Measurements from ENCODE around the gene POLR2M. TPM values are rescaled to one million over a fixed set of nuclear protein-coding genes. Genes with fewer than 3 reads are reported as not detected.

Gene POLR2M
- total RNA-seq (100 to 1,000 TPM; 102 to 119 TPM), polyA plus RNA-seq (100 to 1,000 TPM; 236 to 246 TPM)
- long read RNA-seq, donor 1, full-length matches to known transcripts: 39 of 60 reads
- long read RNA-seq, donor 1, partial matches to known transcripts: 9 of 60 reads
- long read RNA-seq, donor 1, other reads (novel, unspliced or antisense): 12 of 60 reads
- long read RNA-seq, donor 2, full-length matches to known transcripts: 27 of 31 reads
- long read RNA-seq, donor 2, partial matches to known transcripts: 1 of 31 reads
- long read RNA-seq, donor 2, other reads (novel, unspliced or antisense): 3 of 31 reads

DNA sequence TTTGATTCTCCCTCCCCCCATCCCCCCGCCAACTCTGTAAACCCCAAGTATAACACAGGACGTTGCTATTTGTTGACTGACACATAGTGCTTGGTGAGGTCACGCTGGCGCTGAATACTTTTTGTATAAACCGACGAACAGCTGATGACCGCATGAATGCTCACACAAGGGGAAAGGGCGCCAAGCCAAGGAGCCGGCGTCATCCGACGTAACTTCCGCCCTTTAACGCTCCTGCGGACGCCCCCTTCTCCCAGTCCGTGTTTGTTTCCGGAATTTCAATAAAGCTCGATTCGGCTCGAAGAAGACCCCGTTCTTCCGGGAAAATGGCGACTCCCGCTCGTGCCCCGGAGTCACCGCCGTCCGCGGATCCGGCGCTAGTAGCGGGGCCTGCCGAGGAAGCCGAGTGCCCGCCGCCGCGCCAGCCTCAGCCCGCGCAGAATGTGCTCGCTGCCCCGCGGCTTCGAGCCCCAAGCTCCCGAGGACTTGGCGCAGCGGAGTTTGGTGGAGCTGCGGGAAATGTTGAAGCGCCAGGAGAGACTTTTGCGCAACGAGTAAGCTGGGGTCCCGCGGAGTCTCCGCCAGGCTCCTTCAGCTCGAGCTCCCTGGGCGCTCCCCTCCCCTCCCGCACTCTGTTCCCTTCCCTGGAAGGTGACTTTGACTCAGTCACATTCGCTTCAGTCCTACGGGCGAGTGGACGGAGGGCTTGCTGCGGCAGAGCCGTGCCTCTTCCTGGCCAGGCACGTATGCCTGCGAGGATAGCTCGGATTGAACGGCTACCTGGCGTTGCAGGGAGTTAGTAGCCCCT lies at the start of gene POLR2M:
POLR2M (plus strand) TSS at position 310 of the 805 bp plus-strand sequence; CDS start at position 439, 129 bp downstream.
- DNase-seq: peak; percentile 97 to 98
- Histone ChIP-seq H3K4me1 (ENCODE audit: control insufficient read depth in 1 of 2, insufficient read depth in 2 of 2, low read length in 2 of 2) (peaks cover 1 to 3% of the 10 kb centered on the region in 2 donors), H3K36me3 (ENCODE audit: control insufficient read depth in 1 of 2, insufficient read depth in 2 of 2, low read length in 1 of 2) (peaks cover 3 to 4% of the 10 kb centered on the region in 2 donors), H3K27me3 (ENCODE audit: control insufficient read depth in 1 of 2, insufficient read depth in 2 of 2, low read length in 1 of 2) (no peaks in the 10 kb centered on the region), H3K4me3 (ENCODE audit: low read length in 2 of 2) (peak within 1 kb of the TSS; percentile 92 to 96), H3K9me3 (ENCODE audit: control insufficient read depth, low read length) (no peaks in the 10 kb centered on the region), H3K27ac (ENCODE audit: low read depth in 1 of 2, low read length in 2 of 2) (peak within 1 kb of the TSS; percentile 85 to 97)
- peak; percentile 96 for ATAC-seq (ENCODE audit: low FRiP score)
- intact Hi-C loops (cut with DNase I): loop anchor here (2.0 to 5.0 kb wide), 2 partner anchors 39 to 40 kb away; no protein-coding TSS in a partner anchor
- WGBS, 2 donors: 4 to 7% methylated on average over 69 to 70 of the region's 70 CpGs

DNA sequence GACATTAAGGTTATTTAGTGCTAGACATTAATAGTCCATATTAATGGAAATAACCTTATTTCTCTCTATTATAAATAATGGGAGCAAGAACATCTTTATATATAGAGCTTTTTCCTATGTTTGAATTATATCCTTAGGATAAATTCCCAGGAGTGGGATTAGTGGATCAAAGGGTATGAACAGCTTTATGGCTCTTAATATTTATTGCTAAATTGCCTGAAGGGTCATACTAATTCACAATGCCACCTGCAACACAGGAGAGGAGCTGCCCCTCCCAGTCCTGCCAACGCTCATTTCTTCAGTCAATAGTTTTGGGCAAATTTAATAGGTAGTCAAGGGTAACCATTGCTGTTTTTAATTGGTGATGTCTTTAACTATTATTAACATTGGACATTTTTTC lies 48.9 kb upstream of the POLR2M start:
- WGBS, 2 donors: 98 to 100% methylated on average over 1 of the region's 1 CpG

GRCh38 chr15:57662091-57662744 lies 44.3 kb upstream of the POLR2M start:
- Histone ChIP-seq H3K27me3 (ENCODE audit: control insufficient read depth in 1 of 2, insufficient read depth in 2 of 2, low read length in 1 of 2) (no peaks in the 10 kb centered on the region), H3K4me1 (ENCODE audit: control insufficient read depth in 1 of 2, insufficient read depth in 2 of 2, low read length in 2 of 2) (peaks cover 0 to 2% of the 10 kb centered on the region in 2 donors), H3K9me3 (ENCODE audit: control insufficient read depth, low read length) (no peaks in the 10 kb centered on the region), H3K27ac (ENCODE audit: low read depth in 1 of 2, low read length in 2 of 2) (no peak overlapping the region), H3K36me3 (ENCODE audit: control insufficient read depth in 1 of 2, insufficient read depth in 2 of 2, low read length in 1 of 2) (no peaks in the 10 kb centered on the region), H3K4me3 (ENCODE audit: low read length in 2 of 2) (no peak overlapping the region)
- WGBS, 2 donors: 72 to 80% methylated on average over 3 of the region's 3 CpGs
- ATAC-seq (ENCODE audit: low FRiP score) (no peak), DNase-seq (no peak)
- intact Hi-C loops (cut with DNase I): loop anchor here (5.0 to 10.0 kb wide), 2 partner anchors 200 to 403 kb away; partner anchors contain the start of gene ALDH1A2 (in 1 of the 2)

More for the DNA sequence above, 48.9 kb upstream of the POLR2M start:
- ATAC-seq (ENCODE audit: low FRiP score): no peak
- no peak for DNase-seq
- no peaks in the 10 kb centered on the region for H3K4me1 ChIP-seq (ENCODE audit: control insufficient read depth in 1 of 2, insufficient read depth in 2 of 2, low read length in 2 of 2)
- H3K36me3 ChIP-seq (ENCODE audit: control insufficient read depth in 1 of 2, insufficient read depth in 2 of 2, low read length in 1 of 2): no peaks in the 10 kb centered on the region
- intact Hi-C loops (cut with DNase I): no loop called here
- H3K9me3 ChIP-seq (ENCODE audit: control insufficient read depth, low read length): no peaks in the 10 kb centered on the region
- H3K27ac ChIP-seq (ENCODE audit: low read depth in 1 of 2, low read length in 2 of 2): no peak overlapping the region
- no peak overlapping the region for H3K4me3 ChIP-seq (ENCODE audit: low read length in 2 of 2)
- no peaks in the 10 kb centered on the region for H3K27me3 ChIP-seq (ENCODE audit: control insufficient read depth in 1 of 2, insufficient read depth in 2 of 2, low read length in 1 of 2)

DNA sequence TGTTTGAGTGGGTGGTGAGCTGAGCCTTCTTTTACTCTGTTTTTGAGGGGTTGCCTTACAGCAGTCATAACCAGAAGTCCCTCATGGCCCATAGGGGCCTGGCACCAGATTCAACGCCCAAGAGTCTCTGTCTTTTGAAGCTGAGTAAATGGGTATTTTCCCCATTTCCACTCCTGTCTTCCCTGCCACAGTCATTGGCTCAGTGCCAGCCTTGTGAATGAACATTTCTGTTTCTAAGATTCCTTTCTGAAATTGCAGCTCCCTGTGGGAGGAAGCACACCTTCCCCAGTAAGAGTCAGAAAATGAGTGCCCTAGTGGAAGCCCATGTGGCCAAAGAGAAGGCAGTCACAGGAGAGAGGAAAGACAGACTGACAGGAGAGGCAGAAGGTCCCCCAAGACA lies 43.7 kb upstream of the POLR2M start:
- Histone ChIP-seq H3K4me1 (ENCODE audit: control insufficient read depth in 1 of 2, insufficient read depth in 2 of 2, low read length in 2 of 2) (peaks cover 0 to 2% of the 10 kb centered on the region in 2 donors), H3K27me3 (ENCODE audit: control insufficient read depth in 1 of 2, insufficient read depth in 2 of 2, low read length in 1 of 2) (no peaks in the 10 kb centered on the region), H3K27ac (ENCODE audit: low read depth in 1 of 2, low read length in 2 of 2) (no peak overlapping the region), H3K36me3 (ENCODE audit: control insufficient read depth in 1 of 2, insufficient read depth in 2 of 2, low read length in 1 of 2) (no peaks in the 10 kb centered on the region), H3K4me3 (ENCODE audit: low read length in 2 of 2) (no peak overlapping the region), H3K9me3 (ENCODE audit: control insufficient read depth, low read length) (no peaks in the 10 kb centered on the region)
- intact Hi-C loops (cut with DNase I): loop anchor here (5.0 to 10.0 kb wide), 2 partner anchors 199 to 402 kb away; partner anchors contain the start of gene ALDH1A2 (in 1 of the 2)
- no peak for DNase-seq
- 88 to 91% methylated on average over 1 of the region's 1 CpG for WGBS, 2 donors
- no peak for ATAC-seq (ENCODE audit: low FRiP score)

- no peak overlapping the region for H3K27ac ChIP-seq (ENCODE audit: low read depth in 1 of 2, low read length in 2 of 2)
- H3K27me3 ChIP-seq (ENCODE audit: control insufficient read depth in 1 of 2, insufficient read depth in 2 of 2, low read length in 1 of 2): no peaks in the 10 kb centered on the region
- ATAC-seq (ENCODE audit: low FRiP score): no peak
- no peaks in the 10 kb centered on the region for H3K9me3 ChIP-seq (ENCODE audit: control insufficient read depth, low read length)
- intact Hi-C loops (cut with DNase I): loop anchor here (5.0 to 10.0 kb wide), 2 partner anchors 199 to 402 kb away; partner anchors contain the start of gene ALDH1A2 (in 1 of the 2)
- WGBS, 2 donors: 96 to 100% methylated on average over 2 of the region's 2 CpGs
- H3K4me3 ChIP-seq (ENCODE audit: low read length in 2 of 2): no peak overlapping the region
- no peaks in the 10 kb centered on the region for H3K36me3 ChIP-seq (ENCODE audit: control insufficient read depth in 1 of 2, insufficient read depth in 2 of 2, low read length in 1 of 2)
- H3K4me1 ChIP-seq (ENCODE audit: control insufficient read depth in 1 of 2, insufficient read depth in 2 of 2, low read length in 2 of 2): peaks cover 0 to 2% of the 10 kb centered on the region in 2 donors
- DNase-seq: no peak
These were observed 43.3 kb upstream of the POLR2M start for GRCh38 chr15:57663262-57663661.

DNA sequence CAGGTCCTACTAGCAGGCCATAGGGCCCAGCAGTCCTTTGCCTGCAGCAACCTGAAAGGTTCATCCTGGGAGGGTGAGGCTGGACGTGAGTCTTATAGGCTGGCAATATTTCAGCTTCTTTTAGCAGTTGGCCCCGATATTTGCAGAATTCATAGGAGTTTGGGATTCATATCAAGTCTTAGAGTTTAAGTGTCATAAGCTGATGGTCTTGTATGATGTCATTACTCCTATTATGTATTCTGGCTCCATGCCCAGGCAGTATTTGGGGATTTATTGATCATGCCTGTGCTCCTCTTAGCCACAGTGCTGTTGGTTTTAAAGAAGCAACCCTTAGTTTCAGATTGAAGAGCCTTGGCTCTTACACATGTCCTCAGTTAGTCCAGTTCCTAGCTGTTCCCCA lies 41.3 kb upstream of the POLR2M start:
- DNase-seq (no peak), ATAC-seq (ENCODE audit: low FRiP score) (no peak)
- H3K9me3 ChIP-seq (ENCODE audit: control insufficient read depth, low read length): no peaks in the 10 kb centered on the region
- H3K4me1 ChIP-seq (ENCODE audit: control insufficient read depth in 1 of 2, insufficient read depth in 2 of 2, low read length in 2 of 2): peaks cover 0 to 2% of the 10 kb centered on the region in 2 donors
- H3K27me3 ChIP-seq (ENCODE audit: control insufficient read depth in 1 of 2, insufficient read depth in 2 of 2, low read length in 1 of 2): no peaks in the 10 kb centered on the region
- H3K27ac ChIP-seq (ENCODE audit: low read depth in 1 of 2, low read length in 2 of 2): peak overlapping the region in 1 of 2 donors; percentile 36
- intact Hi-C loops (cut with DNase I): loop anchor here (5.0 to 10.0 kb wide), 3 partner anchors 42 to 400 kb away; partner anchors contain the start of genes ALDH1A2 (in 1 of the 2) and POLR2M (in 1 of the 2)
- H3K36me3 ChIP-seq (ENCODE audit: control insufficient read depth in 1 of 2, insufficient read depth in 2 of 2, low read length in 1 of 2): no peaks in the 10 kb centered on the region
- WGBS, 2 donors: 56 to 57% methylated on average over 2 of the region's 2 CpGs
- H3K4me3 ChIP-seq (ENCODE audit: low read length in 2 of 2): no peak overlapping the region

- ATAC-seq (ENCODE audit: low FRiP score) (no peak), DNase-seq (no peak)
- intact Hi-C loops (cut with DNase I): loop anchor here (2.0 to 10.0 kb wide), 5 partner anchors 41 to 399 kb away; partner anchors contain the start of genes POLR2M (in 2 of the 2) and ALDH1A2 (in 1 of the 2)
- Histone ChIP-seq H3K27ac (ENCODE audit: low read depth in 1 of 2, low read length in 2 of 2) (no peak overlapping the region), H3K9me3 (ENCODE audit: control insufficient read depth, low read length) (no peaks in the 10 kb centered on the region), H3K27me3 (ENCODE audit: control insufficient read depth in 1 of 2, insufficient read depth in 2 of 2, low read length in 1 of 2) (no peaks in the 10 kb centered on the region), H3K4me3 (ENCODE audit: low read length in 2 of 2) (no peak overlapping the region), H3K4me1 (ENCODE audit: control insufficient read depth in 1 of 2, insufficient read depth in 2 of 2, low read length in 2 of 2) (peaks cover 0 to 2% of the 10 kb centered on the region in 2 donors), H3K36me3 (ENCODE audit: control insufficient read depth in 1 of 2, insufficient read depth in 2 of 2, low read length in 1 of 2) (no peaks in the 10 kb centered on the region)
- 80 to 85% methylated on average over 4 of the region's 4 CpGs for WGBS, 2 donors
These were observed 40.6 kb upstream of the POLR2M start for GRCh38 chr15:57665939-57666338.
